ENCODE data around the gene LARP7. TPM values are rescaled to one million over a fixed set of nuclear protein-coding genes. Genes with fewer than 3 reads are reported as not detected.

LARP7 gene
- total RNA-seq, 1 experiment from 2014 or later, result 36.3 TPM

DNA sequence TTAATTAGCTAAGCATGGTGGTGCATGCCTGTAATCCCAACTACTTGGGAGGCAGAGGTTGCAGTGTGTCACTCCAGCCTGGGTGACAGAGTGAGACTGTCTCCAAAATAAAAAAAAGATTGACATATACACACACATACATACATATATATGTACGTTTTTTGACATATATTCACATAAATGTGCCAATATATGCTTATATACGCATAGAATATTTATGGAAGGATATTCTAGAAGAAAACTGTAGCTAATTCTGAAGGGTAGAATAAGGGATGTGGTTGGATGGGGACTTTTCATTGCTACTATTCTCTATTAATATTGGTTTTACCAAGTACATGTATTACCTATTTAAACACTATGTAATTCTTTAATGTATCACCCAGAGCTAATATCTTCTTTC lies 20.0 kb upstream of the LARP7 start:
- no peak overlapping the region for H3K4me3 Mint-ChIP-seq (ENCODE audit: unreplicated experiment)
- no peaks in the 10 kb centered on the region for H3K4me1 Mint-ChIP-seq (ENCODE audit: insufficient read depth, unreplicated experiment)
- H3K9me3 Mint-ChIP-seq (ENCODE audit: unreplicated experiment), result no peaks in the 10 kb centered on the region
- H3K27me3 Mint-ChIP-seq (ENCODE audit: insufficient read depth, unreplicated experiment), result no peaks in the 10 kb centered on the region
- DNase-seq (ENCODE audit: unreplicated experiment), result no peak
- TF ChIP-seq, protein P1, sequence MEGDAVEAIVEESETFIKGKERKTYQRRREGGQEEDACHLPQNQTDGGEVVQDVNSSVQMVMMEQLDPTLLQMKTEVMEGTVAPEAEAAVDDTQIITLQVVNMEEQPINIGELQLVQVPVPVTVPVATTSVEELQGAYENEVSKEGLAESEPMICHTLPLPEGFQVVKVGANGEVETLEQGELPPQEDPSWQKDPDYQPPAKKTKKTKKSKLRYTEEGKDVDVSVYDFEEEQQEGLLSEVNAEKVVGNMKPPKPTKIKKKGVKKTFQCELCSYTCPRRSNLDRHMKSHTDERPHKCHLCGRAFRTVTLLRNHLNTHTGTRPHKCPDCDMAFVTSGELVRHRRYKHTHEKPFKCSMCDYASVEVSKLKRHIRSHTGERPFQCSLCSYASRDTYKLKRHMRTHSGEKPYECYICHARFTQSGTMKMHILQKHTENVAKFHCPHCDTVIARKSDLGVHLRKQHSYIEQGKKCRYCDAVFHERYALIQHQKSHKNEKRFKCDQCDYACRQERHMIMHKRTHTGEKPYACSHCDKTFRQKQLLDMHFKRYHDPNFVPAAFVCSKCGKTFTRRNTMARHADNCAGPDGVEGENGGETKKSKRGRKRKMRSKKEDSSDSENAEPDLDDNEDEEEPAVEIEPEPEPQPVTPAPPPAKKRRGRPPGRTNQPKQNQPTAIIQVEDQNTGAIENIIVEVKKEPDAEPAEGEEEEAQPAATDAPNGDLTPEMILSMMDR (IDR thresholded peaks at IDR 0.05; ENCODE audit: unreplicated experiment), result no peak
- no TSS peak for BruUV-seq (replicated peaks)
- no peaks in the 10 kb centered on the region for H3K36me3 Mint-ChIP-seq (ENCODE audit: insufficient read depth, unreplicated experiment)
- H3K27ac Mint-ChIP-seq (ENCODE audit: low read depth, unreplicated experiment), result no peak overlapping the region
- POLR2A ChIA-PET, result interaction anchor here (0.5 to 0.6 kb wide), 2 partner anchors 165 to 480 kb away, joined by 3 read pairs; no protein-coding TSS in a partner anchor
- CTCF ChIA-PET, result interaction anchor here (1.2 to 2.4 kb wide), 3 partner anchors 9 to 296 kb away, joined by 3 to 8 read pairs (median 5); no protein-coding TSS in a partner anchor
- intact Hi-C loops (cut with micrococcal nuclease), result no loop called here

DNA sequence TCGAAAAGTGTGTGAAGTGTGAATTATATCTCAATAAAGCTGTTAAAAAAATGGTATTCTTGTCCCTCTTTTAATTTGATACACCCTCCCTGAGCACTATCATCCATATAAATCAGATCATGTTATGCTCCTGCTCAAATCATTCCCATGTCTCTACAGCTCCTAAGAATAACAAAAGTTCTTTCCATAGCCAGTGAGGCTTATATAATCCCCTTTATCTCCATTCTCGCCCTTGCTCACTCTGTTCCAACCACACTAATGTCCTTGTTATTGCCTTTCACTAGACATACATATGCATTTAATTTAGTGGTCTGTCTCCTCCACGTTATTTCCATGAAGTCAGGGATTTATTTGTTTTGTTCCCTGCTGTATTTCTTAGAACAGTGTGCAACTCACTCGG lies 10.7 kb upstream of the LARP7 start:
- no peak overlapping the region for H3K27ac Mint-ChIP-seq (ENCODE audit: low read depth, unreplicated experiment)
- H3K27me3 Mint-ChIP-seq (ENCODE audit: insufficient read depth, unreplicated experiment), result no peaks in the 10 kb centered on the region
- TF ChIP-seq, protein P1 (IDR thresholded peaks at IDR 0.05; ENCODE audit: unreplicated experiment), result no peak
- no peak for DNase-seq (ENCODE audit: unreplicated experiment)
- H3K9me3 Mint-ChIP-seq (ENCODE audit: unreplicated experiment), result peaks cover 7% of the 10 kb centered on the region
- no peaks in the 10 kb centered on the region for H3K4me1 Mint-ChIP-seq (ENCODE audit: insufficient read depth, unreplicated experiment)
- no peak overlapping the region for H3K4me3 Mint-ChIP-seq (ENCODE audit: unreplicated experiment)
- BruUV-seq (replicated peaks), result no TSS peak
- POLR2A ChIA-PET, result no interaction called here
- CTCF ChIA-PET, result interaction anchor here (0.5 to 1.0 kb wide), 2 partner anchors 23 to 1220 kb away, joined by 3 read pairs; no protein-coding TSS in a partner anchor
- peaks cover 6% of the 10 kb centered on the region for H3K36me3 Mint-ChIP-seq (ENCODE audit: insufficient read depth, unreplicated experiment)
- intact Hi-C loops (cut with micrococcal nuclease), result no loop called here

GRCh38 chr4:112633477-112634235 lies 3.3 kb upstream of the LARP7 start:
- BruUV-seq (replicated peaks), result no TSS peak
- Mint-ChIP-seq H3K9me3 (ENCODE audit: unreplicated experiment) (no peaks in the 10 kb centered on the region), H3K36me3 (ENCODE audit: insufficient read depth, unreplicated experiment) (peaks cover 6% of the 10 kb centered on the region), H3K27me3 (ENCODE audit: insufficient read depth, unreplicated experiment) (no peaks in the 10 kb centered on the region), H3K4me1 (ENCODE audit: insufficient read depth, unreplicated experiment) (no peaks in the 10 kb centered on the region), H3K4me3 (ENCODE audit: unreplicated experiment) (no peak overlapping the region), H3K27ac (ENCODE audit: low read depth, unreplicated experiment) (peak overlapping the region; percentile 64)
- TF ChIP-seq, protein P1 (IDR thresholded peaks at IDR 0.05; ENCODE audit: unreplicated experiment), result peak; percentile 55
- ChIA-PET POLR2A (no interaction called here), CTCF (interaction anchor here (0.6 to 2.4 kb wide), 18 partner anchors 9 to 463 kb away, joined by 3 to 13 read pairs (median 3); no protein-coding TSS in a partner anchor)
- peak; percentile 34 for DNase-seq (ENCODE audit: unreplicated experiment)
- intact Hi-C loops (cut with micrococcal nuclease), result loop anchor here (1.0 to 10.0 kb wide), 4 partner anchors 129 to 521 kb away; no protein-coding TSS in a partner anchor

DNA sequence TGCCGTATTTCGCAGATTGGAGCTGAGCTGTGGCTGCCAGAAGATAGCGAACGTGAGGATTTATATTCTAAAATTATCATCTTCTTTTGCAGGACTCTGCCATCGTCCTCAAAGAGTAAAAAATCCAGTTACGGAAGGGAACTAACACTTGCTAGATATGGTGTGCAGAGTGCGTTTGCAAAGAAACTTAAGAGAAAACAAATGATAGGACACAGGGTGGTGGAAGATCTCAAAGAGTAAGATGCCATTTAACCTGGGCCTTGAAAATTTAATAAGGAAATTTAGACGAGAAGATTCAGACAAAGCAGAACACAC lies 566 bp downstream of the LARP7 start:
- Mint-ChIP-seq H3K9me3 (ENCODE audit: unreplicated experiment) (no peaks in the 10 kb centered on the region), H3K4me1 (ENCODE audit: insufficient read depth, unreplicated experiment) (peaks cover 14% of the 10 kb centered on the region), H3K36me3 (ENCODE audit: insufficient read depth, unreplicated experiment) (peaks cover 6% of the 10 kb centered on the region), H3K27ac (ENCODE audit: low read depth, unreplicated experiment) (no peak overlapping the region), H3K27me3 (ENCODE audit: insufficient read depth, unreplicated experiment) (no peaks in the 10 kb centered on the region), H3K4me3 (ENCODE audit: unreplicated experiment) (no peak overlapping the region)
- BruUV-seq (replicated peaks), result TSS peak; percentile 73
- POLR2A ChIA-PET, result interaction anchor here (0.6 to 1.5 kb wide), 7 partner anchors 10 to 304 kb away, joined by 3 to 8 read pairs (median 4); no protein-coding TSS in a partner anchor
- CTCF ChIA-PET, result interaction anchor here (0.5 to 1.6 kb wide), 10 partner anchors 9 to 783 kb away, joined by 3 to 6 read pairs (median 3); no protein-coding TSS in a partner anchor
- intact Hi-C loops (cut with micrococcal nuclease), result loop anchor here (10.0 kb wide), 2 partner anchors 217 to 517 kb away; no protein-coding TSS in a partner anchor
- no peak for DNase-seq (ENCODE audit: unreplicated experiment)
- TF ChIP-seq, protein P1 (IDR thresholded peaks at IDR 0.05; ENCODE audit: unreplicated experiment), result no peak
